ENCODE data around the gene PLA2G6.
A peak's percentile ranks its signal among the peaks of the same experiment; 100 is the strongest.

PLA2G6 gene

DNA sequence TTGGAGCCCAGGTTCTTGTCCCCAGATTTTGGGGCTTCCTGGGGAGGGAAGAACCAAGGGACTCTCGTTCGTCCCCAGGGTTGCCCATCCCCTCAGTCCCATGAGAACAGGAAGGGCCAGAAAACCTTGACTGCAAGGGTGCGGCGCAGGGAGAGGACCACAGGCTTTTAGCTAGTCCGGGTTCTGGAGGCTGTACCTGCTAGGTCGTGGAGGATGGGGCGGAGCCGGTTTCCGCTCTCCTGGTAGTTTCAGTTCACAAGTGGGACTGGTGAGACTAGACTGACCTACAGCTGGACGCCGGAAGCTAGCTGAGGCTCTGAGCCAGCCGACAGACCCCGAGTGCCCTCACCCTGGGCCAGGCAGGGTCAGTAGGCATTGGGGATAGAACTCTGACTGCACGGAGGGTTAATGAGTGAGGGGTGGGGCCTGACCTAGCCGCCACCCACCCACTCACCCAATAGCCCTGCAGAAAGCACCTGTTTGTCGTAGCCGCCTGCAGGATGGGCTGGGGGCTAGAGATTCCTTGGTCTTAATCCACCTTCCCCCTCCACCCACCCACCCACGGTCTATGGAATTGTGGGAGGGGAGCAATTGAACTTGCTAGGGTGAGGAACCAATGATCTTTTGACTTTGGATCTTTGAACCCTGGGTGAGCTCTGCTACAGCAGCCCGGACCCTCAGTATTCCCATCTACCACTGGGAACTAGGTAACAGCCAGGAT, 21.6 kb upstream of the PLA2G6 start:
- H3K27ac ChIP-seq (ENCODE audit: low read length): peak overlapping the region; percentile 25; the same call in 1 of the 2 replicates

DNA sequence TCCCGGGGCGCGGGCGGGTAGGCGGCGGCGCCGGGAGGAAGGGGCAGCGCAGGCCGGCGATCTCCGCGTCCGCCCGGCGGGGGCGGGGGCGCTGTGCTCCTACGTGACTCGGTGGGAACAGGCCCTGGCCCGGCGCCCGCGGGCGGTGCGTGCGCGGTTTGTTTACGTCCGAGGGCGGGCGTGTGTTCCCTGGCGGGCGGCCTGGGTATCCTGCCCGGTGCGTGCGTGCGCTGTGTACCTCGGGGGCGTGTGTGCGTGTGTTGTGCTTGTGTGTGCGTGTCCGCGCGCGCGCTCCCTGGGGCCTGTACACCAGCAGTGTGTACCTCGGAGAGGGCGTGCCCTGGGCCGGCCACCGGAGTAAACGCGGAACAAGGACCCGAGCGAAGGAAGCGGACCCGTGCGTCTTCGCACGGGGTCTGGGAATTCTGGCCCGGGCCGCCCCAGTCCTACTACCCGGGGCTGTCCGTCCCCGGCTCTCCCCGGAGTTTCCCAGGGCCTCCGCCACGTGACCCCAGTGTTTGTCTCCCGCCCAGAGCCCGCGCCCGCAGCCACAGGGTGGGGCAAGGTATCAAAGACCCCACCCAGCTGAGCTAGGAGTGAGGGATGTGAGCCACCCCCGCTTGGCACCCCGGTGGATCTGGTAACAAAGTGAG, 20.9 kb upstream of the PLA2G6 start:
- no peak overlapping the region; the same call in 1 of the 2 replicates for H3K27ac ChIP-seq (ENCODE audit: low read length)
- ATAC-seq (ENCODE audit: insufficient read depth, low read depth): peak; percentile 54

More for the DNA sequence above, 21.6 kb upstream of the PLA2G6 start:
- Histone ChIP-seq H3K36me3 (ENCODE audit: insufficient read depth, low read length) (no peaks in the 10 kb centered on the region; the same call in 1 of the 2 replicates), H3K79me2 (ENCODE audit: insufficient read depth, low read length) (no peaks in the 10 kb centered on the region), H3K27me3 (ENCODE audit: insufficient read depth, low read length, poor library complexity) (peaks cover 11% of the 10 kb centered on the region), H3K4me1 (ENCODE audit: insufficient read depth, low read length) (peaks cover 35% of the 10 kb centered on the region), H4K20me1 (ENCODE audit: insufficient read depth, low read length) (peaks cover 25% of the 10 kb centered on the region), H2AFZ (ENCODE audit: low read depth, low read length) (peak overlapping the region; percentile 64), H3K9me3 (ENCODE audit: insufficient read depth, low read length, severe bottlenecking) (no peaks in the 10 kb centered on the region), H3K4me2 (ENCODE audit: insufficient read depth, low read length) (peak overlapping the region; percentile 87), H3K9ac (ENCODE audit: low read depth, low read length) (peak overlapping the region; percentile 62), H3K4me3 (ENCODE audit: low read depth in 1 of 2, low read length in 2 of 2) (peak overlapping the region; percentile 43 to 77; a peak in 3 of 4 replicates)
- no peak for TF ChIP-seq EZH2 (IDR thresholded peaks at IDR 0.05; ENCODE audit: borderline replicate concordance, low read depth, low read length, severe bottlenecking)
- TF ChIP-seq, protein P1, sequence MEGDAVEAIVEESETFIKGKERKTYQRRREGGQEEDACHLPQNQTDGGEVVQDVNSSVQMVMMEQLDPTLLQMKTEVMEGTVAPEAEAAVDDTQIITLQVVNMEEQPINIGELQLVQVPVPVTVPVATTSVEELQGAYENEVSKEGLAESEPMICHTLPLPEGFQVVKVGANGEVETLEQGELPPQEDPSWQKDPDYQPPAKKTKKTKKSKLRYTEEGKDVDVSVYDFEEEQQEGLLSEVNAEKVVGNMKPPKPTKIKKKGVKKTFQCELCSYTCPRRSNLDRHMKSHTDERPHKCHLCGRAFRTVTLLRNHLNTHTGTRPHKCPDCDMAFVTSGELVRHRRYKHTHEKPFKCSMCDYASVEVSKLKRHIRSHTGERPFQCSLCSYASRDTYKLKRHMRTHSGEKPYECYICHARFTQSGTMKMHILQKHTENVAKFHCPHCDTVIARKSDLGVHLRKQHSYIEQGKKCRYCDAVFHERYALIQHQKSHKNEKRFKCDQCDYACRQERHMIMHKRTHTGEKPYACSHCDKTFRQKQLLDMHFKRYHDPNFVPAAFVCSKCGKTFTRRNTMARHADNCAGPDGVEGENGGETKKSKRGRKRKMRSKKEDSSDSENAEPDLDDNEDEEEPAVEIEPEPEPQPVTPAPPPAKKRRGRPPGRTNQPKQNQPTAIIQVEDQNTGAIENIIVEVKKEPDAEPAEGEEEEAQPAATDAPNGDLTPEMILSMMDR (IDR thresholded peaks at IDR 0.05; ENCODE audit: borderline replicate concordance, extremely low read depth, low read length, poor library complexity, severe bottlenecking): no peak
- ATAC-seq (ENCODE audit: insufficient read depth, low read depth): no peak
- no peak for DNase-seq

DNA sequence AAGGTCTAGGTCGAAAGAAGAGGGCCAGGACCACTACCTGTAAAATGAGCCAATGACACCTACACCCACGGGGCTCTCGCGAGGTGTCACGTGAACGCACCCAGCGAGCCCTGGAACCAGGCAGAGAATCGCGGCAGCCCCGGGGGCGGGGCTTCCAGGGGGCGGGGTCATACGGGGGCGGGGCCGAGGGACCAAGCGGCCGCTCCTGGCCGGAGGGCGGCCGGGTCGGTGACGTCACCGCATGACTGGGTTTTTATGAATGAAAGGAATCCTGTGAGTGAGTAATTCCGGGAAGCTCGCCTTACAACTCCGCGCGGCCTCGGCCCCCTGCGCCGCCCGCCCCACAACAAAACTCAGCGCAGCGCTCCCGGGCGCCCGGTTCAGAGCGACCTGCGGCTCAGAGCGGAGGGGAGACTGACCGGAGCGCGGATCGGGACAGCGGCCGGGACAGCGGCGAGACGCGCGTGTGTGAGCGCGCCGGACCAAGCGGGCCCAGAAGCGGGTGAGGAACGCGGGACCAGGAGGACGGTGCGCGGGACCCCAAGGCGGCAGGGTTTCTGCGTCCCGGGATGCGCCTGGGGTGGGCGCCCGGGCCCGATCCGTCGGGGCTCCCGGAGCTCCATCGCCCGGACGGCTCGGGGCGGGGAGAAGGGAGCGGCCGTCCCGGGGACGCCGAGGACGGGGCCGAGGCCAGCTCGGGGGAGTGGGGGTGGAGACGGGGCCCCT, 20.2 kb upstream of the PLA2G6 start, which contains the start of gene MAFF:
Gene MAFF (plus strand): TSS at position 284 of the 726 bp plus-strand sequence. CDS start 11,860 bp downstream, outside the sequence.
- Histone ChIP-seq H3K79me2 (ENCODE audit: insufficient read depth, low read length) (no peaks in the 10 kb centered on the region), H3K9ac (ENCODE audit: low read depth, low read length) (peak within 1 kb of the TSS; percentile 62), H3K27me3 (ENCODE audit: insufficient read depth, low read length, poor library complexity) (peaks cover 11% of the 10 kb centered on the region), H2AFZ (ENCODE audit: low read depth, low read length) (peak within 1 kb of the TSS; percentile 76), H3K36me3 (ENCODE audit: insufficient read depth, low read length) (no peaks in the 10 kb centered on the region; the same call in 1 of the 2 replicates), H4K20me1 (ENCODE audit: insufficient read depth, low read length) (peaks cover 25% of the 10 kb centered on the region), H3K4me3 (ENCODE audit: low read depth in 1 of 2, low read length in 2 of 2) (peak within 1 kb of the TSS; percentile 43 to 77; a peak in 3 of 4 replicates), H3K4me2 (ENCODE audit: insufficient read depth, low read length) (peak within 1 kb of the TSS; percentile 87), H3K27ac (ENCODE audit: low read length) (no peak within 1 kb of the TSS; the same call in 1 of the 2 replicates), H3K9me3 (ENCODE audit: insufficient read depth, low read length, severe bottlenecking) (no peaks in the 10 kb centered on the region), H3K4me1 (ENCODE audit: insufficient read depth, low read length) (peaks cover 35% of the 10 kb centered on the region)
- TF ChIP-seq, protein P1 (IDR thresholded peaks at IDR 0.05; ENCODE audit: borderline replicate concordance, extremely low read depth, low read length, poor library complexity, severe bottlenecking): no peak
- TF ChIP-seq EZH2 (IDR thresholded peaks at IDR 0.05; ENCODE audit: borderline replicate concordance, low read depth, low read length, severe bottlenecking): no peak
- ATAC-seq (ENCODE audit: insufficient read depth, low read depth): peak; percentile 75
- DNase-seq: peak; percentile 80

More for the DNA sequence above, 20.9 kb upstream of the PLA2G6 start:
- Histone ChIP-seq H3K27me3 (ENCODE audit: insufficient read depth, low read length, poor library complexity) (peaks cover 11% of the 10 kb centered on the region), H3K9me3 (ENCODE audit: insufficient read depth, low read length, severe bottlenecking) (no peaks in the 10 kb centered on the region), H3K36me3 (ENCODE audit: insufficient read depth, low read length) (no peaks in the 10 kb centered on the region; the same call in 1 of the 2 replicates), H3K4me3 (ENCODE audit: low read depth in 1 of 2, low read length in 2 of 2) (peak overlapping the region; percentile 43 to 77; a peak in 3 of 4 replicates), H3K79me2 (ENCODE audit: insufficient read depth, low read length) (no peaks in the 10 kb centered on the region), H3K4me2 (ENCODE audit: insufficient read depth, low read length) (peak overlapping the region; percentile 87), H2AFZ (ENCODE audit: low read depth, low read length) (peak overlapping the region; percentile 64), H3K9ac (ENCODE audit: low read depth, low read length) (peak overlapping the region; percentile 62), H4K20me1 (ENCODE audit: insufficient read depth, low read length) (peaks cover 25% of the 10 kb centered on the region), H3K4me1 (ENCODE audit: insufficient read depth, low read length) (peaks cover 35% of the 10 kb centered on the region)
- TF ChIP-seq, protein P1 (IDR thresholded peaks at IDR 0.05; ENCODE audit: borderline replicate concordance, extremely low read depth, low read length, poor library complexity, severe bottlenecking): peak; percentile 13
- TF ChIP-seq EZH2 (IDR thresholded peaks at IDR 0.05; ENCODE audit: borderline replicate concordance, low read depth, low read length, severe bottlenecking): no peak
- peak; percentile 43 for DNase-seq
